GM18498 (cell line): ENCODE results near the gene IFNL2.
"Not testable (repeated sequence)": the region's sequence is repeated elsewhere in the genome, so short reads cannot be mapped to it uniquely, and the experiment has no call there.

Experiments used
- ATAC-seq: cut with Tn5 transposase; IDR thresholded peaks from one replicate; pipeline ENCODE4 v1.9.1; 2021; ENCODE audit warnings: mild to moderate bottlenecking, moderate library complexity; ENCODE audit not compliant: unreplicated experiment

Gene IFNL2

DNA sequence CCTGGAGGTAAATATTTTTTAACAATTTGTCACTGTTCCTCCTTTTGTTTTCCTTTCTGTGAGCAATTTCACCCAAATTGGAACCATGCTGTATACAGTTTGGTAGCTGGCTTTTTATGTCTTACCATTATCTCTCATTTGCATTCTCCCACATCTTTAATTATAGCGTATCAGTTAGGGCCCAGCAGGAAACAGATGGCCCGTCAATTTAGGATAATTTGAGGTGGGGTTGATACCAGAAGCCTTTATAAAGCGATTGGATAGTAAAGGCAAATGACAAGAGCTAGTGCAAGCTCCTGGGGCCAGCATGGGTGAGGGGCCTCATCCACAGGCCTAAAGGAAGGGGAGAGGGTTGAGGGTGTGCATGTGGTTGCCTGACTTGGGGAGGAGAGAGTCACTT is 15.7 kb upstream of the IFNL2 start:
- ATAC-seq, result no peak

GRCh38 chr19:39253374-39254149 is 14.6 kb upstream of the IFNL2 start:
- no peak for ATAC-seq

- no peak for ATAC-seq
These were observed 13.5 kb upstream of the IFNL2 start for GRCh38 chr19:39254531-39255345.

GRCh38 chr19:39257227-39257626 is 11.0 kb upstream of the IFNL2 start:
- ATAC-seq, result no peak

DNA sequence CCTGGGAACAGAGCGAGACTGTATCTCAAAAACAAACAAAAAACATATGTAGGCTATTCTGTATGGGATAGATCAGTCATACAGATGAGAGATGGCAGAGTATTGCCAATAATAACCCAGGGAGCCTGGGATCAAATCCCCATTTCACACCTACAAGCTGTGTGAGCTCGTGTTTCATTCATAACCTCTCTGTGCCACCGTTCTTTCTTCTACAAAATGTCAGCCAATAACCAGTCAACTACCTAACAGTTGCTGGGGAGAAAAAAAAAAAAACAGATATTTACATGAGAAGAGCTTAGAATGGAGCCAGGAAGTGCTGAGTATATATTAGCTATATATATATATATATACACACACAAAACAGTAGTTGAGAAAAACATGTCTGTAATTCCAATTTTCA is 6.5 kb upstream of the IFNL2 start:
- ATAC-seq, result no peak

DNA sequence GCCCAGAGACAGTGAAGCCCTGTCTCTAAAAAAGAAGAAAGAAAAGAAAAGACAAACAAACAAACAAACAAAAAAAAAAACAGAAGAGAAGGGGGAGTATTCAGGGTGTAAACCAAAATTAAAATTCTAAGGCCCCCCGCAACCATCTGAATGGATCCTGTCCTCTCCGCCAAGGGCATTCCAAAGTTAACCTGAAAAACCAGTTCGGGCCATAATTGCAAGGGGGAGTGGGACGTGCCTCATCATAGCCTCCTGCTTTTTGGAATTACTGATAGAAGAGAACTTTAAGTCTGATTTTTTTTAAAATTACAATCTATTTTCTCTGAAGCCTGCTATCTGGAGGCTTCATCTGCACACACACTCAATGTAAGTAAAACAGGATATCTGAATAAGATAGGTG is 5.7 kb upstream of the IFNL2 start:
- no peak for ATAC-seq

DNA sequence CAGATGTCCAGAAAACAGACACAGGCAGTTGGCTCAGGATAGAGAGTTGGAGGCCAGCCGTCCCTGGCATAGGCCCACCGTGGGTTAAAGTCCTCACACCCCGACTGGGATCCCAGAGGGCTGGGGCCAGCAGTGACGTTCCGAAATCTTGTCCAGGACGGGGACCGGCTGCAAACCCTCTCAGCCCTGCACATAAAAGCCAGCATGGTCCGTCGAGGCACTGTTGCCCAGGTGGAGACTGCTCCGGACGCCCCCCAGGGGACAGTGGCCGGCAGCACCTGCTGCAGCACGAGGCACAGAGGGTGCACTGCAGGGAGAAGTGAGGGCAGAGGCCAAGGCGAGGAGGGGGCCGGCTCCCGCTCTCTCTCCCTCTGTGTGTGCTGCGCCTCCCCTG is 4.3 kb upstream of the IFNL2 start:
- ATAC-seq, result no peak

GRCh38 chr19:39264306-39265290 is 3.6 kb upstream of the IFNL2 start:
- no peak for ATAC-seq

GRCh38 chr19:39265321-39265916 is 2.8 kb upstream of the IFNL2 start:
- ATAC-seq, result no peak

DNA sequence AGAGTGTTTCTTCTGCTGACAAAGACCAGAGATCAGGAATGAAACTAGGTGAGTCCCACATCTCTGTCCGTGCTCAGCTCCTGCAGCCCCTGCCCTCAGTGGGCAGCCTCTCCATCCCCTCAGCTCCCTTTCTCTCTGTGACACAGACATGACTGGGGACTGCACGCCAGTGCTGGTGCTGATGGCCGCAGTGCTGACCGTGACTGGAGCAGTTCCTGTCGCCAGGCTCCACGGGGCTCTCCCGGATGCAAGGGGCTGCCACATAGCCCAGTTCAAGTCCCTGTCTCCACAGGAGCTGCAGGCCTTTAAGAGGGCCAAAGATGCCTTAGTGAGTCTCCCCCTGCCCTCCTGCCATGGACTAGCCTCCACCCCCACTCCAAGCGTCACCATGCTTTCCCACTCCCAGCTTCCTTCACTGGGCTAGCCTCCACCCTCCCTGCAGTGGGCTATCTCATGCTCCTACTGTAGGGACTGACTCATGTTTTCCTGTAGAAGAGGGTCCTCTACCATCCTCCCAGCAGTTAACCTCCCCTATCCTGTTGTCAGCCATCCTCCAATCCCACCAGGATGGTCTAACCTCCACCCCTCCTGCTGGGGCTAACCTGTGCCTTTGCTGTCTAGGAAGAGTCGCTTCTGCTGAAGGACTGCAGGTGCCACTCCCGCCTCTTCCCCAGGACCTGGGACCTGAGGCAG is 481 bp downstream of the IFNL2 start:
- ATAC-seq, result not testable (repeated sequence)

DNA sequence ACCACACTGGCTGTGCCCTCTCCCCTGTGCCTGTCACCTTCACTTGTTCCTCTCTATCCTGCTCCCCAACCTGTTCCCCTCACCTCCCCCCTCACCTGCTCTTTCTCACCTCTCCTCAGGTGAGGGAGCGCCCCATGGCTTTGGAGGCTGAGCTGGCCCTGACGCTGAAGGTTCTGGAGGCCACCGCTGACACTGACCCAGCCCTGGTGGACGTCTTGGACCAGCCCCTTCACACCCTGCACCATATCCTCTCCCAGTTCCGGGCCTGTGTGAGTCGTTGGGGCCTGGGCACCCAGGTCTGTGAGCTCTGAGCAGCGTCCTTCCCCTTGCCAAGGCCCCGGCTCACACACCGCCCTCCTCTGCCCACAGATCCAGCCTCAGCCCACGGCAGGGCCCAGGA is 1.2 kb downstream of the IFNL2 start:
- ATAC-seq, result not testable (repeated sequence)

DNA sequence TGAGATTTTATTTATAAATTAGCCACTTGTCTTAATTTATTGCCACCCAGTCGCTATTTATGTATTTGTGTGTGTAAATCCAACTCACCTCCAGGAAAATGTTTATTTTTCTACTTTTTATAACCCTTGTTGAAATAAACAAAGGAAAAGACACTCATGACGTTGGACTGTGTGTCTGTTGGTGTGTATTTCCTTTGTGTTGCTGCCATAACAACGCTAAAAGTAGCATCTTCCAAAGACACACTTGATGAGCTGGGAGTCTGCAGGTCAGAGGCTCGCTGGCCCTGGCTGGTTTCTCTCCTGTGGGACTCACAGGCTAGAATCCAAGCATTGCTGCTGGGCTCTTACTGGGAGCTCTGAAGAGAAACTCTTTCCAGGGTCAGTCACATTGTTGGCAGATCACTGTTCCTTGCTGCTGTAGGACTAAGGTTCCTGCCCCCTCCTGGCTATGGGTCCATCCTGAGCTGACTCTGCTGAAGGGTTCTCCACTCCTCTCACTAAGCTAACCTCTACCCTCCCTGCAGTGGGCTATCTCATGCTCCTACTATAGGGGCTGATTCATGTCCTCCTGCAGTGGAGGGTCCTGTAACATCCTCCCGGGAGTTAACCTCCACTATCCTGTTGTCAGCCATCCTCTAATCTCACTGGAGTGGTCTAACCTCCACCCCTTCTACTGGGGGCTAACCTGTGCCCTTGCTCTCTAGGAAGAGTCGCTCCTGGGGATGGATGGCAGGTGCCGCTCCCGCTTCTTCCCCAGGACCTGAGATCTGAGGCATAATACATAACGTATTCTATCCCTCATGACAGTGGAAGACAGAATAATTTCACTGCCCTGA is 2.1 kb downstream of the IFNL2 start:
- no peak for ATAC-seq

- ATAC-seq, result not testable (repeated sequence)
These were observed 5.7 kb downstream of the IFNL2 start for GRCh38 chr19:39273859-39274258.

DNA sequence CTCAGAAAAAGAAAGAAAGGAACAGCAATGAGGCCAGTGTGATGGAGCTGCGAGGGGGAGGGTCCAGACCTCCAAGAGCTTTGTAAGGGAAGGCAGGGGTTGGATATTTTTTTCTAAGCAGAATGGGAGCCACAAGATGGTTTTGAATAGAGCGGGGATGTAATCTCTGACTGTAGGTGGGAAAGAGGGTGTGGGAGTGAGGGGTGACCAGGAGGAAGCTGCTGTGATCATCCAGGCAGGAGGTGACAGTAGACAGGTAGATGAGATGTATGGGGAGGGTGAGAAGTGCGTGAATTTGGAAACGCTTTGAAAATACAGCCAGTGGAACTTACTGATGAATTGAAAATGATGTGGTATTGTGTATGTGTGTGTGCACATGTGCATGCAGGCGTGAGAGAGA is 7.4 kb downstream of the IFNL2 start:
- no peak for ATAC-seq

DNA sequence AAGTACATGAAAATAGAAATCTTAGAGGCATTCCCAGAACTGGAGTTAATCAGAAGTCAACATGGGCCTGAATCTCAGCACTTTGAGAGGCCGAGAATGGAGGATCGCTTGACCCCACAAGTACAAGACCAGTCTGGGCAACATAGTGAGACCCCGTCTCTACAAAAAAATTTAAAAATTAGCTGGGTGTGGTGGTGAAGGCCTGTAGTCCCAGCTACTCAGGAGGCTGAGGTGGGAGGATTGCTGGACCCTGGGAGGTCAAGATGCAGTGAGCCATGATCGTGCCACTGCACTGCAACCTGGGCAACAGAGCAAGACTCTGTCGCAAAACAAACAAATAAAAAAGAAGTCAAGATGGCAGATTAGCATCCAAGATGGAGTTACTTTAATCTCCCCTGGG is 8.5 kb downstream of the IFNL2 start:
- no peak for ATAC-seq

GRCh38 chr19:39277598-39277997 is 9.4 kb downstream of the IFNL2 start:
- no peak for ATAC-seq

DNA sequence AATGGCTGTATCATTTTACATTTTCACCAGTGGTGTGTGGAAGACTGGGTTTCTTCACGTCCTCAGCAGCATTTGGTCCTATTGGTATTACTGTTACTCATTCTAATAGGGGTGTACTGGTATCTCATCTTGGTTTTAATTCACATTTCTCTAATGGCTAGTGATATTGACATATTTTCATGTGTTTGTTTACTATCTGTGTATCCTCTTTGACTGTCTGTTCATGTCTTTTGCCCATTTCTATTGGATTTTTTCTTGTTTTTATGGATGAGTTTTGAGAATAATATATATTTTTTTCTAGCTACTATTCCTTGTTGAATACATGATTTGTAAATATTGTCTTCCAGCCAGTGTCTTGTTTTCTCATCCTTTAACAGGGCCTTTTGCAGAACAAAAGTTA is 13.8 kb downstream of the IFNL2 start:
- no peak for ATAC-seq

DNA sequence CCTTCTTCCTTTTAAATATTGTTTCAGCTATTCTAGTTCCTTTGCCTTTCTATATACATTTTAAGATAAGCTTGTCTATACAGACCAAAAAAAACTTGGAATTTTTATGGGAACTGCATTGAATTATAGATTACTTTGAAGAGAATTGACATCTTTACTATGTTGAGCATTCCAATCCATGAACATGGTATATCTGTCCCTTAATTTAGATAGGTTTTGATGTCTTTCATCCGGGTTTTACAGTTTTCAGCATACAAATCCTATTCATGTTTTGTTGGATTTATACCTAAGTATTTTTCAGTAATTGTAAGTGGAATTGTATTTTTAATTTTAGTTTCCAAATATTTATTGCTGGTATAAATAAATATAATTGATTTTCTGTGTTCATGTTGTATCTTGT is 15.8 kb downstream of the IFNL2 start:
- no peak for ATAC-seq

- no peak for ATAC-seq
These were observed 25.2 kb downstream of the IFNL2 start for GRCh38 chr19:39293394-39293793.
